Ovary (tissue), 9 donors: ENCODE measurements around the gene ISCU. TPM values are rescaled to one million over a fixed set of nuclear protein-coding genes. Genes with fewer than 3 reads are reported as not detected.

Source experiments
- DNase-seq, 5 donors: peaks; one replicate each; pipeline ENCODE4 v3.0.0-alpha.2; 2019 to 2020
- H3K27ac ChIP-seq, 2 donors: fragments of 200-600 bp; one replicate each; pipeline versions ENCODE4 v1.5.1 to v1.8.0; 2019 to 2022
- H3K27me3 ChIP-seq: fragments of 200-600 bp; one replicate; pipeline ENCODE4 v1.8.0; 2022
- H3K36me3 ChIP-seq: fragments of 200-600 bp; sonication (generic); one replicate; pipeline ENCODE4 v1.5.1; 2019
- H3K4me1 ChIP-seq: one replicate; pipeline ENCODE4 v1.8.1; 2013; ENCODE audit warnings: mild to moderate bottlenecking, moderate library complexity; ENCODE audit not compliant: insufficient read depth
- H3K4me3 ChIP-seq: fragments of 200-600 bp; sonication (generic); one replicate; pipeline ENCODE4 v1.5.1; 2017
- H3K9me3 ChIP-seq, 2 donors: fragments of 200-600 bp in 1 of 2; sonication (generic) in 1 of 2; one replicate each; pipeline versions ENCODE4 v1.5.1 to v1.8.1; 2013 to 2019; ENCODE audit warnings: mild to moderate bottlenecking in 1 of 2, moderate library complexity in 1 of 2
- EP300 ChIP-seq: sonication (generic); formaldehyde crosslinking; IDR thresholded peaks from one replicate; pipeline ENCODE4 v1.6.1; 2017; ENCODE audit warnings: antibody characterized with exemption
- POLR2A ChIP-seq: fragments of 450-650 bp; IDR thresholded peaks from one replicate; pipeline ENCODE4 v1.6.1; 2017; ENCODE audit warnings: antibody characterized with exemption, mild to moderate bottlenecking, moderate library complexity
- WGBS, 3 donors: extraction: QIAGEN DNeasy Blood & Tissue Kit in 1 of 3; methylation state at CpG; one replicate each; pipeline versions ENCODE4 v1.1.5 to v1.1.7; 2013 to 2017; 5-methylcytosine and 5-hydroxymethylcytosine counted together
- intact Hi-C, 4 donors: fragments of 100-400 bp; cut with DNase I; formaldehyde crosslinking; loops; one replicate each; pipeline versions ENCODE4 v1.11.0 to v1.15.1; 2022 to 2023
- polyA plus RNA-seq, 2 donors: library from polyadenylated mRNA; stranded (reverse); fragments of 200-250 nt in 1 of 2; fragments of 350-450 nt in 1 of 2; fragmentation: Illumina TruSeq in 1 of 2; extraction: RNeasy Lipid Tissue Mini Kit (QIAGEN cat#74804) in 1 of 2; gene quantifications; one replicate each; pipeline ENCODE4 v1.2.3, GENCODE V29; 2013 to 2014
- total RNA-seq, 7 donors: library from RNA; depleted of rRNA in 2 of 7; stranded (reverse); fragments of >200 nt in 2 of 7; fragmentation: NEBNext Ultra II Directional in 3 of 7; extraction: Animal tissue kit (Norgen Biotek cat#: 25700) in 3 of 7; gene quantifications; one replicate each; pipeline versions ENCODE4 v1.1.0 to v1.2.4, GENCODE V29; 2016 to 2023
- TF ChIP-seq, protein P1 (sequence below), 3 donors: fragments of 450-650 bp in 2 of 3; fragments of 200-600 bp in 1 of 3; IDR thresholded peaks; one replicate each; pipeline versions ENCODE4 v1.5.1 to v1.8.0; 2016 to 2022; ENCODE audit warnings: antibody characterized with exemption in 3 of 3, mild to moderate bottlenecking in 1 of 3
- donor health status: DM: no; HTN: no; CAD: no; lungs with moderate emphysema.
- donor health status: DM: no; HTN: no; CAD: no.
- donor health status: Bipolar disorder and iron deficiency.
- donor health status: DM: yes; HTN: yes; CAD: no.
- donor health status: DM: no; HTN: no; CAD: no.
- donor health status: DM: yes; HTN: yes; CAD: no.

Gene ISCU
- total and polyA plus RNA-seq, 9 donors, result 110 to 298 (median 169) TPM

DNA sequence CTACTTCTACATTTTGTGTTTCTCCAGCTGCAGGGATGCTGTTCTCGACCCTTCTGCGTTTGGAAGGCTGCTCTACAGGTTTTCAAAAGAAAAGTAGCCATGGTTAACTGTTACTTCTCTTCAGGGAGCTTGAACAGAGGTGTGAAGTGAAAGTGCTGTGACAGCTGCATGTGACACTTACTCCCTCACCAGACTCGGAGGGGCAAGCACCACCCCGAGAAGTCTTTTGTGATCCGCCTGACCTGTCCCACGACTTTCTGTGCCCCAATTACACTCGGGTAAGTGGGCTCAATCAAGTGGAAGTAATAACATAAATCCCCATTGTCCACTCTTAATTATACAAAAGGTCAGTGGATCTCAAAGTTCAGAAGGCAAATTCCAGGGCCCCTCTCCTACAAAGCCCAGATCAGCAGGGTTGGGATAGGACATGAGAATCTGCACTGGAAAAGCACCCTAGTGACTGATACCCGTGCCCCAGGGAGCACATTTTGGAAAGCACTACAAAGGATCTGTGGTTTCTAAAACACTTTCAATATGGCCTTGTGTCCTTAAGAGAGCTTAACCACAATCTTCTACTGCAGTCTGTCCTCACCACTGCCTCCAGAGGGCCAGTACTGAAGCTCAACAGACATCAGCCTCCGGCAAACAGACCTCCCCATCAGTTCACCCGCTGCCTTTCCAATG is 35.8 kb upstream of the ISCU start:
- DNase-seq, result no peak
- no peaks in the 10 kb centered on the region for H3K27me3 ChIP-seq
- WGBS, 3 donors, result 71 to 81% (median 79%) methylated on average over 10 of the region's 10 CpGs
- TF ChIP-seq, protein P1, sequence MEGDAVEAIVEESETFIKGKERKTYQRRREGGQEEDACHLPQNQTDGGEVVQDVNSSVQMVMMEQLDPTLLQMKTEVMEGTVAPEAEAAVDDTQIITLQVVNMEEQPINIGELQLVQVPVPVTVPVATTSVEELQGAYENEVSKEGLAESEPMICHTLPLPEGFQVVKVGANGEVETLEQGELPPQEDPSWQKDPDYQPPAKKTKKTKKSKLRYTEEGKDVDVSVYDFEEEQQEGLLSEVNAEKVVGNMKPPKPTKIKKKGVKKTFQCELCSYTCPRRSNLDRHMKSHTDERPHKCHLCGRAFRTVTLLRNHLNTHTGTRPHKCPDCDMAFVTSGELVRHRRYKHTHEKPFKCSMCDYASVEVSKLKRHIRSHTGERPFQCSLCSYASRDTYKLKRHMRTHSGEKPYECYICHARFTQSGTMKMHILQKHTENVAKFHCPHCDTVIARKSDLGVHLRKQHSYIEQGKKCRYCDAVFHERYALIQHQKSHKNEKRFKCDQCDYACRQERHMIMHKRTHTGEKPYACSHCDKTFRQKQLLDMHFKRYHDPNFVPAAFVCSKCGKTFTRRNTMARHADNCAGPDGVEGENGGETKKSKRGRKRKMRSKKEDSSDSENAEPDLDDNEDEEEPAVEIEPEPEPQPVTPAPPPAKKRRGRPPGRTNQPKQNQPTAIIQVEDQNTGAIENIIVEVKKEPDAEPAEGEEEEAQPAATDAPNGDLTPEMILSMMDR (IDR thresholded peaks at IDR 0.05), result no peak
- TF ChIP-seq EP300 (no peak), POLR2A (no peak)
- peaks cover 2% of the 10 kb centered on the region for H3K36me3 ChIP-seq
- no peaks in the 10 kb centered on the region for H3K9me3 ChIP-seq
- H3K4me1 ChIP-seq, result no peaks in the 10 kb centered on the region
- intact Hi-C loops, result no loop called here
- no peak overlapping the region for H3K4me3 ChIP-seq
- H3K27ac ChIP-seq, result no peak overlapping the region

- H3K9me3 ChIP-seq, result no peaks in the 10 kb centered on the region
- WGBS, 3 donors, result 83 to 88% (median 85%) methylated on average over 6 of the region's 6 CpGs
- intact Hi-C loops, result no loop called here
- H3K36me3 ChIP-seq, result peaks cover 2% of the 10 kb centered on the region
- H3K4me3 ChIP-seq, result no peak overlapping the region
- no peaks in the 10 kb centered on the region for H3K4me1 ChIP-seq
- TF ChIP-seq, protein P1 (IDR thresholded peaks at IDR 0.05), result no peak
- TF ChIP-seq EP300 (no peak), POLR2A (no peak)
- DNase-seq, result no peak
- no peak overlapping the region for H3K27ac ChIP-seq
- H3K27me3 ChIP-seq, result no peaks in the 10 kb centered on the region
These were observed 35.3 kb upstream of the ISCU start for GRCh38 chr12:108527166-108527496.

- Histone ChIP-seq H3K27ac (no peak overlapping the region), H3K36me3 (no peaks in the 10 kb centered on the region), H3K27me3 (no peaks in the 10 kb centered on the region), H3K4me3 (no peak overlapping the region), H3K4me1 (no peaks in the 10 kb centered on the region), H3K9me3 (no peaks in the 10 kb centered on the region)
- TF ChIP-seq, protein P1 (IDR thresholded peaks at IDR 0.05), result no peak
- TF ChIP-seq EP300 (no peak), POLR2A (no peak)
- no peak for DNase-seq
- WGBS, 3 donors, result 91 to 92% (median 91%) methylated on average over 9 of the region's 9 CpGs
- intact Hi-C loops, result no loop called here
These were observed 32.2 kb upstream of the ISCU start for GRCh38 chr12:108530161-108530560.

DNA sequence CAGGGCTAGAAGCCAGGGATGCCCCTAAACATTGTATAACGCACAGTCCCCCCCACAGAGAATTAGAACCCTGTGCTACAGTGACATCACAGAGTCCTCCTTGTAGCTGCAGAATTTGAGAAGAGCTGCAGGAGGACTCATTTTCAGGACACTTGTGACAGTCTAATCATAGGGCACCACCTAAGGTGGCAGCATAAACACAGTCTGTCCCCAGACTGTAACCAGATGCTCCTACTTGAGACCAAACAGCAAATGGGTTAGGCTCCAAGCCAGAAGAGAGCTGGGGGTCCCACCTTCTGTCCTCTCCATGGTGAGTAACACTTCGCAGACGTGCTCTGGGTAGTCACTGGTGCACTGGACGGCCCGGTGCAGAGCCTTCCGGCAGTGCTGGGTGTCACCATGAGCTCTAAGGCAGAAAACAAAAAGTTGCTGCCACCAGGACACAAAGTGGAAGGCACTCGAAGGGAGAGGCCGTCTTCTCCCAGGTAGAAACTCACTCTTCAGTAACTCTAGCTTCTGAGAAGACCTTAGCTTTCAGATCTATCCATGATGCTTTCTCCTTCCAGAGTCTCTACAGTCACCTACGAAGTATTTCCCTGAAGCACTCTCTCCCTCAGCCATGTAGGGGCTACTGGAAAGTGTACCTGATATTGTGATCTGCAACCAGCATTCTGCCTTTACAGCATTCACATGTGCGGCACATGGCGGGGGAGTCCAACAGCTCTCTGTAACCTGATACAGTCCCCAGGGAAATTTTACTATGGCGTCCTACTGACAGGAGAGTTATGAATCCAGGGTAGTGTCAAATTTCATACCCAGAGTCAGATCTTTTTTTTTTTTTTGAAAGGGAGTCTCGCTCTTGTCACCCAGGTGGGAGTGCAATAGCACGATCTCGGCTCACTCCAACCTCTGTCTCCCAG is 30.2 kb upstream of the ISCU start:
- intact Hi-C loops, result no loop called here
- Histone ChIP-seq H3K4me3 (no peak overlapping the region), H3K36me3 (no peaks in the 10 kb centered on the region), H3K4me1 (no peaks in the 10 kb centered on the region), H3K27ac (no peak overlapping the region), H3K9me3 (no peaks in the 10 kb centered on the region), H3K27me3 (no peaks in the 10 kb centered on the region)
- TF ChIP-seq EP300, result no peak
- TF ChIP-seq, protein P1 (IDR thresholded peaks at IDR 0.05), result no peak
- TF ChIP-seq POLR2A, result no peak
- 87 to 90% (median 89%) methylated on average over 15 of the region's 15 CpGs for WGBS, 3 donors
- DNase-seq, result no peak
